ENCODE results near the gene IL1A. TPM values are rescaled to one million over a fixed set of nuclear protein-coding genes. Genes with fewer than 3 reads are reported as not detected.

The IL1A gene
- total and polyA plus RNA-seq, 3 donors from 2014 or later, result 15.8 to 36.5 (median 21.4) TPM

DNA sequence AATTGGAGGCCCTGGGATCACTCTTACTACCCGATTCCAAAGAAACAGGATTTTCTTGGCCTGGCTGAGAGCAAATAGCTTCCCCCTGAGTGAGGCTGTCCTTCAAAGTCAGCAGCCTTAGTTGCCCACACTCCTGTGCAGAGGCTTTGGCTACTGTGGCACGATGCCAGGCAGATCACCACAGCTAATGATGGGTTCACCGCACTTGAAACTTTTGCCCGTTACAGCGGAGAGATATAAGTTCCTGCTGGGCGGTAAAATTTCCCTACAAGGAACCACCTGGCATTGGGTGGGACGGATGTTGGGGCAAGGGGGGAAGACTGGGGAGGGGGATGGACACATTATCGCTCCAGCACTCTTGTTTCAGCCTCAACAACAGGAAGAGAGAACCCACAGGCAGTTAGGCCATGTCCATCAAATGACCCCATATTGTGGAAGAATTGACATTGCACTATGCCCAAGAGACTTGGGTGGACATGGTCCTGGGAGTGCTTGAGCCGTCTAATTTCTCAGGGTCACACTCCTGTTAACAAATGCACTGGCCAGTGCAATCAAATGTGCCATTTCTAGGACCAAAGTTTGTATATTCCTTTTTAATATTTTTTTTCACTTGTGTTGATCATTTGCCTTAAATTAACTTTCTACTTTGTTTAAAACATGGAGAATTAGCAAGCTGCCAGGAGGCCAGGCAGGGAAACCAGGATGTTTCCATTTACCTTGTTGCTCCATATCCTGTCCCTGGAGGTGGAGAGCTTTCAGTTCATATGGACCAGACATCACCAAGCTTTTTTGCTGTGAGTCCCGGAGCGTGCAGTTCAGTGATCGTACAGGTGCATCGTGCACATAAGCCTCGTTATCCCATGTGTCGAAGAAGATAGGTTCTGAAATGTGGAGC, 47.9 kb upstream of the IL1A start:
- no peaks in the 10 kb centered on the region for H3K9me3 ChIP-seq
- WGBS, 2 donors, result 84 to 86% methylated on average over 15 of the region's 15 CpGs
- H3K27ac ChIP-seq, result no peak overlapping the region
- TF ChIP-seq, protein P1, sequence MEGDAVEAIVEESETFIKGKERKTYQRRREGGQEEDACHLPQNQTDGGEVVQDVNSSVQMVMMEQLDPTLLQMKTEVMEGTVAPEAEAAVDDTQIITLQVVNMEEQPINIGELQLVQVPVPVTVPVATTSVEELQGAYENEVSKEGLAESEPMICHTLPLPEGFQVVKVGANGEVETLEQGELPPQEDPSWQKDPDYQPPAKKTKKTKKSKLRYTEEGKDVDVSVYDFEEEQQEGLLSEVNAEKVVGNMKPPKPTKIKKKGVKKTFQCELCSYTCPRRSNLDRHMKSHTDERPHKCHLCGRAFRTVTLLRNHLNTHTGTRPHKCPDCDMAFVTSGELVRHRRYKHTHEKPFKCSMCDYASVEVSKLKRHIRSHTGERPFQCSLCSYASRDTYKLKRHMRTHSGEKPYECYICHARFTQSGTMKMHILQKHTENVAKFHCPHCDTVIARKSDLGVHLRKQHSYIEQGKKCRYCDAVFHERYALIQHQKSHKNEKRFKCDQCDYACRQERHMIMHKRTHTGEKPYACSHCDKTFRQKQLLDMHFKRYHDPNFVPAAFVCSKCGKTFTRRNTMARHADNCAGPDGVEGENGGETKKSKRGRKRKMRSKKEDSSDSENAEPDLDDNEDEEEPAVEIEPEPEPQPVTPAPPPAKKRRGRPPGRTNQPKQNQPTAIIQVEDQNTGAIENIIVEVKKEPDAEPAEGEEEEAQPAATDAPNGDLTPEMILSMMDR (IDR thresholded peaks at IDR 0.05), result no peak
- TF ChIP-seq POLR2A (IDR thresholded peaks at IDR 0.05), result no peak
- intact Hi-C loops (cut with DNase I; ENCODE audit: low total_unique reads), result no loop called here
- H3K36me3 ChIP-seq (ENCODE audit: low read depth, missing control alignments), result no peaks in the 10 kb centered on the region
- DNase-seq, result no peak
- no peak overlapping the region for H3K4me3 ChIP-seq
- H3K27me3 ChIP-seq, result no peaks in the 10 kb centered on the region
- peaks cover 5% of the 10 kb centered on the region for H3K4me1 ChIP-seq

DNA sequence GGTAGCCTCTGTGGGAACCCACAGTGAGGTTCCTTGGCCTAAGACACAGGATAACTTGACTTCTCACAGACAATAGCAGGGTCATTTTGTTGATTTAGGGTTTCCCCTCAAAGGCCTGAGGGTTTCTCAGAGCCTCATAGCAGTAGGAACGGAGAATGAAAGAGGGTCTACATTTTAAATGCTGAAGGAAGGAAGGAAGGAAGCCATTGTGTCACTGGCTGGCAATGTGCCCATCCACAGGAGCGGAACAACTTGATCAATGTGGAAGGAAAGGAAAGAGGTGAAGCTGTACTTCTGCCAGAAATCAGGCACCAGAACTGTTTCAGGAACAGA, 47.2 kb upstream of the IL1A start:
- no peaks in the 10 kb centered on the region for H3K27me3 ChIP-seq
- no peaks in the 10 kb centered on the region for H3K36me3 ChIP-seq (ENCODE audit: low read depth, missing control alignments)
- intact Hi-C loops (cut with DNase I; ENCODE audit: low total_unique reads), result no loop called here
- no peaks in the 10 kb centered on the region for H3K9me3 ChIP-seq
- DNase-seq, result no peak
- no peak overlapping the region for H3K27ac ChIP-seq
- 58 to 59% methylated on average over 2 of the region's 2 CpGs for WGBS, 2 donors
- TF ChIP-seq POLR2A (IDR thresholded peaks at IDR 0.05), result no peak
- H3K4me3 ChIP-seq, result no peak overlapping the region
- peaks cover 5% of the 10 kb centered on the region for H3K4me1 ChIP-seq

DNA sequence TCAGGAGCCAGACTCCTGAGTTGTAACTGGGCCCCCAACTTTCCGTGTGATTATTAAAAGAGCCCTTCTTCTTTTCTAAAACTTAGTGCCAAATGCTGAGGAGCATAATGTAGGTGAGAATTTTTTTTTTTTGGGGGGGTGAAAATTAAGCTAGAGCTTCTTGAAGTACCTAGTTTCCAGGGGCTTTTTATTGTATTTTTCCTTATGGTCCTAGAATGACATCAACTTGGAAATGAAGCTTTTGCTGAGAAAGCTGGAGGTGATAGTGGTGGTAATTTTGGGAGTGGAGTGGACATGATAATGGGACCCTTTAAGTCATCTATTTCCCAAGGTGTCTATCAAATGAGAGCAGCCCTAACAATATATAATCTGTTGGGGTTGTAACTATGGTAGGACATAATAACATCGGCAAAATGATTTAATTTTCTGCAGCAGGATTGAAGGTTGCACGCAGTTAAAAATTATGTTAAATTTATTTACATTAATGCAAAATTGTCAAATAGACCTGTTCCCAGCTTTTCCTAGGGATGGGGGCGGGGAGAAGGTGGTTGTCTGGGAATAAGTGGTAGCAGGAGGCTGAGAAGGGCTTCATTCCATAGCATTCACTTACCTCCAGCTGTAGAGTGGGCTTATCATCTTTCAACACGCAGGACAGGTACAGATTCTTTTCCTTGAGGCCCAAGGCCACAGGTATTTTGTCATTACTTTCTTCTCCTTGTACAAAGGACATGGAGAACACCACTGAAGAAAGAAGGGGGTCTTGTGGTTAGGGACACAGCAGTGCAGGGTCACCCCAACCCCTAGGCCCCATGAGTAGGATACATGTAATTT, 46.6 kb upstream of the IL1A start:
- Histone ChIP-seq H3K36me3 (ENCODE audit: low read depth, missing control alignments) (no peaks in the 10 kb centered on the region), H3K27ac (no peak overlapping the region), H3K4me1 (peaks cover 5% of the 10 kb centered on the region), H3K27me3 (no peaks in the 10 kb centered on the region), H3K4me3 (no peak overlapping the region), H3K9me3 (no peaks in the 10 kb centered on the region)
- DNase-seq, result no peak
- intact Hi-C loops (cut with DNase I; ENCODE audit: low total_unique reads), result no loop called here
- TF ChIP-seq, protein P1 (IDR thresholded peaks at IDR 0.05), result no peak
- TF ChIP-seq POLR2A (IDR thresholded peaks at IDR 0.05), result no peak
- 74% methylated on average over 5 of the region's 5 CpGs for WGBS, 2 donors

DNA sequence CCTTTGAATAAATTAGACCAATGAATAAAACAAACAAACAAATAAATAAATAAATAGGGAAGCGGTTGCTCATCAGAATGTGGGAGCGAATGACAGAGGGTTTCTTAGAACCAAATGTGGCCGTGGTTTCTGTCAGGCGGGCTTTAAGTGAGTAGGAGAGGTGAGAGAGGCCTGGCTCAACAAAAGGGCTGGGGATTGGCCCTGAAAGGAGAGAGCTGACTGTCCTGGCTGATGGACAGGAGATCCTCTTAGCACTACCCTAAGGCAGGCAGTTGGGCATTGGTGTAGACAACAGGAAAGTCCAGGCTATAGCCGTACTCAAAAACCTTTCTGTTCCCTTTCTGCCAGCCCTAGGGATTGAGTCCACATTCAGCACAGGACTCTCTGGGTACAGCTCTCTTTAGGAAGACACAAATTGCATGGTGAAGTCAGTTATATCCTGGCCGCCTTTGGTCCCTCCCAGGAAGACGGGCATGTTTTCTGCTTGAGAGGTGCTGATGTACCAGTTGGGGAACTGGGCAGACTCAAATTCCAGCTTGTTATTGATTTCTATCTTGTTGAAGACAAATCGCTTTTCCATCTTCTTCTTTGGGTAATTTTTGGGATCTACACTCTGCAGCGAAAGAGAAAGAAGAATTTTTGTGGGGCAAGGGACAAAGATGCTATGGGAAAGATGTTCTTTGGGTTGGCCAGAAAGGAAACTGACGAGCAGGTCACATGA, 45.8 kb upstream of the IL1A start:
- no peaks in the 10 kb centered on the region for H3K36me3 ChIP-seq (ENCODE audit: low read depth, missing control alignments)
- H3K4me1 ChIP-seq, result peaks cover 5% of the 10 kb centered on the region
- H3K9me3 ChIP-seq, result no peaks in the 10 kb centered on the region
- no peak overlapping the region for H3K27ac ChIP-seq
- no peaks in the 10 kb centered on the region for H3K27me3 ChIP-seq
- no peak overlapping the region for H3K4me3 ChIP-seq
- 94 to 95% methylated on average over 10 of the region's 10 CpGs for WGBS, 2 donors
- intact Hi-C loops (cut with DNase I; ENCODE audit: low total_unique reads), result no loop called here
- no peak for DNase-seq
- no peak for TF ChIP-seq POLR2A (IDR thresholded peaks at IDR 0.05)
- TF ChIP-seq, protein P1 (IDR thresholded peaks at IDR 0.05), result no peak

Data from testis (tissue), 3 donors.